ENCODE results near the gene RAC3.

The RAC3 gene

DNA sequence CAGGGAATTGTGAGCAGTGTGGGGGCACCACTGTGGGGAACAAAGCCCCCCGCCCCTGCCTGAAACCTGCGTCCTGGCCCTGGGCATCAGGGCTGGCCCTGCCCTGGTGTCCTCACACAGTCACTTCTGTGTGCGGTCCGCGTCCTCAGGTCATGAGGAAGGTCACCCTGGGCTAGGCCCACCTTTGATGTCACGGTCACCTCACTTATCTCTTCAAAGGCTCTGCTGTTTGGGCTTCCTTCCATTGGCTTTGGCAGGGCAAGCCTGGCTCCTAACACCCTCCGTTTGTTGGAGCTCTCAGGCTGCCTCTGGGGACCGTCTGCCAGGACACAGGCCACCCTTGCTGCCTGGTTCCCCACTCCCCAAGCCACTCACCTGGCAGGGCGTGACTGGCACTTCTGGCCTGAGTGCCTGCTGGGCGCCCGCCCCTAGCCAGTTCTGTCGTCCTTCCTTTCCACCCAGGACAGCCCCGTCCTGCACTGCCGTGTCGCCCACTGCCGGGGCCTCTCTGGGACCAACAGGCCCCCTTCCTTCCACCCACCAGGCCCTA, 17.6 kb upstream of the RAC3 start:
- DNase-seq = no peak

- no peak for DNase-seq
Measured at GRCh38 chr17:82014432-82014831, 17.0 kb upstream of the RAC3 start.

DNA sequence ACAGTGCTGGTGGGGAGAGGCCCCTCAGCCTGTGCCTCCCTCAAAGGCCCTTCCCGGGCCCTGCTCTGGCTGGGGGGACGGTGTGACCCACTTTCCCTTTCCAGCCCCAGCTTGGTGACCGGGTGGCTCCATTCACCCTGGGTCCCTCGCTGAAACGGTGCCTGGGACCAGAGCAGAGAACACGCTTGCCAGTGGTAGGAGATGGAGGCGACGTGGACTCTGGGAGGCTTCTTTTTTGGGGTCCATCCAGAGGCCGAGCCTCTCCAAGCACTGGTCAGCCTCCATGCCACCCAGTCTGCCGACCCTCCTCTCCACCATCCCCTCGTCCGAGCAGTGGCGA, 16.5 kb upstream of the RAC3 start:
- no peak for DNase-seq

- DNase-seq = no peak
Measured at GRCh38 chr17:82015311-82015971, 16.0 kb upstream of the RAC3 start.

GRCh38 chr17:82016061-82016874, 15.2 kb upstream of the RAC3 start:
- no peak for DNase-seq

- no peak for DNase-seq
Measured at GRCh38 chr17:82016875-82017459, 14.5 kb upstream of the RAC3 start.

DNA sequence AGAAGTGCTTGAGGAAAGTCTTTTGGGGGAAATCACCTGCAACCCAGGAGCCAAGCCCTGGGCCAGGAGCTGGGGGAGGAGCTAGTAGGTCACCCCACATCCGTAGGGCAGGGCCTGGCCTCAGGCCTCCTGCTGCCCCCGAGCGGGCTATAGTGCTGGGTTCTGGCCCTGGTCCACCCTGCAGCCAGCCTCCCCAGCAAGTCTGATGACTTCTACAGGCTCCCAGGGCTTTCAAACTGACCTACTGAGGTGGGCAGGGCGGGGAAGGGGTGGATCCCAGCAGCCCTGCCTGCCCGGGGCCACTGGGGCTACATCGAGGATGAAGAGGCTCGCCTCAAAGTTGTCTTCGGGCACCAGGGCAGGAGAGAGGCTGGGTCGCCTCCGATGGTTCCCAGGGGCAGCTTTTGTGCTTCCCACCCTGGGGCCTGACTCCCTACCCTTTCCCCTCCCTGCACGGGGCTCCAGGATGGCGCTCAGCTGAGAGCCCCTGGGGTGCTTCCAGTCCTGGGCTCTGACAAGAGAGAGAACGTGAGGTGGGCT, 13.8 kb upstream of the RAC3 start:
- no peak for DNase-seq

- DNase-seq = no peak
Measured at GRCh38 chr17:82018152-82018988, 13.1 kb upstream of the RAC3 start.

GRCh38 chr17:82018989-82019689, 12.3 kb upstream of the RAC3 start:
- no peak for DNase-seq

GRCh38 chr17:82019690-82020571, 11.5 kb upstream of the RAC3 start:
- DNase-seq = peak; percentile 53

GRCh38 chr17:82020572-82021106, 10.8 kb upstream of the RAC3 start:
- no peak for DNase-seq

DNA sequence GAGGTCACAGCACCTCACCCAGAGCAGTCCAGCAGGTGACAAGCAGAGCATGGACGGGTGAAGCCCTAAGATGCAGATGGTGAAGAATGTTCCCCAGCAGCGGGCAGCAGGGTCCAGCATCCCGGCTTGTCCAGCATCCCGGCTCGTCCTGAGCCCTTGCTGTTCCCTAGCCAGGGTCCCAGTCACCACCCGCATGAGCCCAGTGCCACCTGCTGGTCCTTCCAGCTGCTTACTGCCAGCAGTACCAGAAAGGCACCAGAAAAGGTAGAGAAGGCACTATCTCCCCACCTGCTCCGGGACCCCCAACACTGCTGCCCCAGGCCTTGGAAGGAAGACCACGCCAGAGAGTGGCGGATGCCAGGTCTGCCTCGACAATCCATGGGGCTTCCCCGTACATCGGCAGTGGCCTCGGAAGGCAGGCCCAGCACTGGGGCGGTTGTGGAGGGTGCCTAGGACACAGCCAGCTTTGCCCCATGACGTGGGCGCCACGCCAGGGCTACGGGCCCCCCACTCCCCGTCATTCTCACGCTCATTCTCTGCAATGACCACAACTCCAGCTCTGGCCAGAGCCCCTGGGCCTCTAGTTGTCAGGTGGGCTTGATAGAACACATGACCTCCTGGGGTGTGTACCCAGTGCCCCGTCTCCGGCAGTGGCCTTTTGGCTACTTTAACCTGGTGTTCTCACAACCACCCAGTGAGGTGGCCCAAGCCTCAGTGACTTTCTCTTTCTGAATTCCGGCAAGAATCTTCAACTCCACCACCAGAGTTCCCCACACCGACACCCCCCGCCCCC, 10.2 kb upstream of the RAC3 start:
- peak; percentile 63 for DNase-seq

- DNase-seq = no peak
Measured at GRCh38 chr17:82021900-82022309, 9.6 kb upstream of the RAC3 start.

DNA sequence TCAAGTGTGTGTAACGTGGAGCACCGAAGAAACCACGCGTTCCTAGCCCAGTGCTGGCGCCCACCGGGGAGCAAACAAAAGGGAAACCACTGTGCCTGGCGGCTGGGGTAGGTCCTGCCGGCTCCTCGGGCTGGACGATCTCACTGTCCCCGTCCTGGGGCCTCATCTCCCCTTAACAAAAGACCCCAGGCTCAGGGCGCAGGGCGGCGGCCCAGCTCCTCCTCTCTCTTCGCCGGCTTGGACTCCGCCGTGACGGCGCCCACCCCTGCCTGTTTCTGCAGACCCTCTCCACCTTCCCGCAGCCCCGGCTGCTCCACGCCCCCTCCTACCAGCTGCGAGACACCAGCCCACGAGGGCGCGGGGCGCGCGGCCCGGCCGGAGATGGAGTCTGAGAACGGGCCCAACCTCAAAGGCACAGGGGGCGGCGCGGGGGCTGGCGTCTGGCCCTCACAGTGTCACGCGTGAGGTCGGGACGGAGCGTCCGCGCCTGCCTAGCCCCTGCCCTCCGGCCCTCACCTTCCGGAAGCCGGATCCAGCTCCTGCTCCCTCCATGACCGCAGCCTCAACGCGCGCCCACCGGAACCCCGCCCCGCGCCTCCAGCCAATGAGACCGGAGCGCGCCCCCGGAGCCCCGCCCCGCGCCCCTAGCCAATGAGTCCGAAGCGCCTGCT, 9.0 kb upstream of the RAC3 start, which contains the start of gene CENPX:
CENPX (minus strand) TSS at position 569 of the 671 bp plus-strand sequence; CDS start at position 552, 17 bp downstream.
- DNase-seq = no peak

DNA sequence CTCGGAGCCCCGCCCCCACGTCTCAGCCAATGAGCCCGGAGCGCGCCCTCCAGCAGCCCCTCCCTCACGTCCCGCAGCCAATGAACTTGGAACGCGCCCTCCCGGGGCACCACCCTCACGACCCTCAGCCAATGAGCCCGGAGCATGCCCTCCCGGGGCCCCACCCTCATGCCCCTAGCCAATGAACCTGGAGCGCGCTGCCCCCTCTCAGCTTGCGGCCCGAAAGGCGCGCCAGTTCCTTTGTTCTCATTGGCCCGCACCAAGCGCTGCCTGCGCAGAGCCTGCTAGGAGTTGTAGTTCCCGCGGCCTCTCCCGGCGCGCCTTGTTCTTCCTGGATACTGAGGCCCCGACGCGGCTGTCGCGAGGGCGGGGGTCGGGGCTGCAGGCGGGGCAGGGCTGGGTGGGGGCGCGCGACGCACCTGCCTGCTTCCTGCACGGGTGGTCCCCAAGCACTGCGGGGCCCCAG, 8.5 kb upstream of the RAC3 start, which contains the start of gene LRRC45:
LRRC45 (plus strand) TSS at position 325 of the 466 bp plus-strand sequence. CDS start 339 bp downstream, outside the sequence.
- peak; percentile 100 for DNase-seq

DNA sequence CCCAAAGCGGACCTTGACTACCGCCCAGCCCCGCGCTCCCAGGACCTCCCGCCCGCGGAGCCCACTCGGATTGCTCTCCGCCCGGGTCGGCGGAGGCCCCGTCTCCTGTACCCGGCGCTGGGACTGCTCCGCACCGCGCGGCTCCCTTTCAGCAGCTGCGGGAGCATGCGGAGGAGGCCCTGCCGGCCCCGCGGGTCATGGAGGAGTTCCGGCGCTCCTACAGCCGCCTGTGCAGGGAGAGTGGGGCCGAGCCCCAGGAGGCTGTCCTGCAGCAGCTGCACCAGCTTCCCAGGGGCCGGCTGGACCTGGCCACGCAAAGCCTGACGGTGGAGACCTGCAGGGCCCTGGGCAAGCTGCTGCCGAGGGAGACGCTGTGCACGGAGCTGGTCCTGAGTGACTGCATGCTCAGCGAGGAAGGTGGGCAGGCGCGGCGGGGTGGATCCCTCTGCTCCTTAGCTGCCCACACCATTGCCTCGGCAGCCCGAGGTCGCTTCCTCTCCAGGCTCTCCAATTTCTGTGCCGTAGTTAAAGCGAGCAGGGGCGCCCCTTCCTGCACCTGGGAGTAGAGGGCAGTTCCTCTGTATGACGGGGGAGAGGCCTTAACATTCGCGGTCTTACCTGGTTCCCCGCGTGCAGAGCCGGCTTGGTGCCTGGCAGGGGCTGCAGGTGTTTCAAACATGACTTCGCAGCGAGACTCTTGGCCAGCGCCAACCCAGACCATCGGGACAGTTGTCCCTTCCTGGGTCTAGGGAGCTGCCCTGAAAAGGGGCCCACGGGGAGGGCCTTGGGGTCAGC, 7.8 kb upstream of the RAC3 start:
- DNase-seq = peak; percentile 19

DNA sequence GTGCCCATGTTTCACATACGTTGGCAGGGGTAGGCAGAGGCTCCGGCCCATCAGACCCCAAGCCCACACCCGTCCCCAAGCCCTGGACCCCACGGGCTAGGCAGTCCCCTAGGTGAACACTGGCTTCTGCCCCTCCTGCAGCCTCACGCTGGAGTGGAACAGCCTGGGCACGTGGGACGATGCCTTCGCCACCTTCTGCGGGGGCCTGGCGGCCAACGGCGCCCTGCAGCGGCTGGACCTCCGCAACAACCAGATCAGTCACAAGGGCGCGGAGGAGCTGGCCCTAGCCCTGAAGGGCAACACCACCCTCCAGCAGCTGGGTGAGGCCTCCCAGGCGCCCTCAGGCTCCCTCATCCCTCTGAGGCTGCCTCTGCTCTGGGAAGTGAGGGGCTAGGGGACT, 6.6 kb upstream of the RAC3 start:
- no peak for DNase-seq
